Fibroblast of mammary gland (primary cell): ENCODE results near the gene SPACDR.

Experiments
- DNase-seq: peaks from one replicate; pipeline ENCODE4 v3.0.0-alpha.2; 2010; ENCODE audit warnings: low read depth
- H3K4me3 ChIP-seq: 2 replicates; pipeline ENCODE4 v1.5.1; 2011; ENCODE audit warnings: low read depth, mild to moderate bottlenecking, low read length, moderate library complexity; ENCODE audit not compliant: control insufficient read depth
- CTCF ChIP-seq: conservative IDR thresholded peaks from 2 replicates; pipeline ENCODE4 v1.5.1; 2011; ENCODE audit warnings: low read depth, low read length, inconsistent platforms; ENCODE audit not compliant: control insufficient read depth, insufficient read depth

The SPACDR gene

GRCh38 chr7:100406767-100407166 is 57.3 kb downstream of the SPACDR start:
- TF ChIP-seq CTCF: no peak
- H3K4me3 ChIP-seq: no peak overlapping the region
- DNase-seq: peak; percentile 39
